Chondrocyte (in vitro differentiated cells): ENCODE measurements around the gene GNAL. TPM values are rescaled to one million over a fixed set of nuclear protein-coding genes. Genes with fewer than 3 reads are reported as not detected.

Experiments used
- DNase-seq: peaks from one replicate; pipeline ENCODE4 v3.0.0; 2021; ENCODE audit warnings: mixed read lengths, low spot score
- H3K27ac Mint-ChIP-seq: one replicate; pipeline ENCODE4 v1.8.0; 2021; ENCODE audit warnings: mild to moderate bottlenecking, moderate library complexity, mixed read lengths; ENCODE audit not compliant: unreplicated experiment
- H3K27me3 Mint-ChIP-seq: 2 replicates; pipeline ENCODE4 v1.8.0; 2021; ENCODE audit warnings: low read depth, mixed read lengths
- H3K36me3 Mint-ChIP-seq: 2 replicates; pipeline ENCODE4 v1.8.0; 2021; ENCODE audit warnings: low read depth, mixed read lengths
- H3K4me1 Mint-ChIP-seq: 2 replicates; pipeline ENCODE4 v1.8.0; 2021; ENCODE audit warnings: low read depth, mild to moderate bottlenecking, mixed read lengths
- H3K4me3 Mint-ChIP-seq: one replicate; pipeline ENCODE4 v1.8.0; 2021; ENCODE audit warnings: mild to moderate bottlenecking, moderate library complexity, mixed read lengths; ENCODE audit not compliant: unreplicated experiment
- H3K9me3 Mint-ChIP-seq: 2 replicates; pipeline ENCODE4 v1.8.0; 2021; ENCODE audit warnings: low read depth, mixed read lengths
- CTCF ChIP-seq: fragments of 200-600 bp; sonication (generic); IDR thresholded peaks from 2 replicates; pipeline ENCODE4 v1.5.0; 2021; ENCODE audit warnings: antibody characterized with exemption, mild to moderate bottlenecking, moderate library complexity
- total RNA-seq: library from RNA; stranded (reverse); gene quantifications from 3 replicates; pipeline ENCODE4 v1.2.1, GENCODE V29; 2021

GNAL gene
- total RNA-seq, 1 donor from 2014 or later = 5.9 TPM

- Mint-ChIP-seq H3K27ac (no peak overlapping the region), H3K9me3 (peaks cover 5% of the 10 kb centered on the region), H3K4me3 (no peak overlapping the region), H3K27me3 (peaks cover 6% of the 10 kb centered on the region), H3K36me3 (no peaks in the 10 kb centered on the region), H3K4me1 (peaks cover 13% of the 10 kb centered on the region)
- DNase-seq = no peak
- TF ChIP-seq CTCF = no peak
Observed at GRCh38 chr18:11802158-11802557, 113.1 kb downstream of the GNAL start.

- no peaks in the 10 kb centered on the region for H3K36me3 Mint-ChIP-seq
- H3K27me3 Mint-ChIP-seq = peaks cover 6% of the 10 kb centered on the region
- H3K9me3 Mint-ChIP-seq = peaks cover 7% of the 10 kb centered on the region
- no peak for DNase-seq
- TF ChIP-seq CTCF = no peak
- no peak overlapping the region for H3K4me3 Mint-ChIP-seq
- no peak overlapping the region for H3K27ac Mint-ChIP-seq
- H3K4me1 Mint-ChIP-seq = peaks cover 17% of the 10 kb centered on the region
Observed at GRCh38 chr18:11802586-11802985, 113.5 kb downstream of the GNAL start.

- Mint-ChIP-seq H3K36me3 (no peaks in the 10 kb centered on the region), H3K4me1 (peaks cover 29% of the 10 kb centered on the region)
- no peak for DNase-seq
Observed at GRCh38 chr18:11807233-11807632, 118.2 kb downstream of the GNAL start.

GRCh38 chr18:11808001-11808855 is 119.2 kb downstream of the GNAL start:
- Mint-ChIP-seq H3K27ac (peak overlapping the region; percentile 82), H3K4me1 (peaks cover 29% of the 10 kb centered on the region), H3K9me3 (peaks cover 7% of the 10 kb centered on the region), H3K4me3 (no peak overlapping the region), H3K36me3 (no peaks in the 10 kb centered on the region), H3K27me3 (peaks cover 3% of the 10 kb centered on the region)
- no peak for DNase-seq
- TF ChIP-seq CTCF = no peak

More at GRCh38 chr18:11807233-11807632, 118.2 kb downstream of the GNAL start:
- Mint-ChIP-seq H3K9me3 (peaks cover 7% of the 10 kb centered on the region), H3K27ac (peak overlapping the region; percentile 32), H3K27me3 (peaks cover 6% of the 10 kb centered on the region), H3K4me3 (no peak overlapping the region)
- TF ChIP-seq CTCF = no peak

- H3K4me1 Mint-ChIP-seq = peaks cover 29% of the 10 kb centered on the region
- no peak for TF ChIP-seq CTCF
- H3K27ac Mint-ChIP-seq = no peak overlapping the region
- DNase-seq = no peak
- no peaks in the 10 kb centered on the region for H3K36me3 Mint-ChIP-seq
- peaks cover 7% of the 10 kb centered on the region for H3K9me3 Mint-ChIP-seq
- H3K27me3 Mint-ChIP-seq = peaks cover under 1% of the 10 kb centered on the region
- no peak overlapping the region for H3K4me3 Mint-ChIP-seq
Observed at GRCh38 chr18:11809895-11810294, 120.8 kb downstream of the GNAL start.
